ENCODE data around the gene WDFY3.

- no peak for TF ChIP-seq POLR2A (IDR thresholded peaks at IDR 0.05)
- no peak for TF ChIP-seq CTCF (IDR thresholded peaks at IDR 0.05)
Measured at GRCh38 chr4:84862064-84862463, 104.4 kb downstream of the WDFY3 start.
